ENCODE measurements around the gene SLC36A2. TPM values are rescaled to one million over a fixed set of nuclear protein-coding genes. Genes with fewer than 3 reads are reported as not detected.
"Not testable (repeated sequence)": the region's sequence is repeated elsewhere in the genome, so short reads cannot be mapped to it uniquely, and the experiment has no call there.

Gene SLC36A2
- total RNA-seq, 1 experiment from 2014 or later, result not detected

- peaks cover 13% of the 10 kb centered on the region for H3K27me3 Mint-ChIP-seq (ENCODE audit: insufficient read depth, unreplicated experiment)
- peaks cover 5% of the 10 kb centered on the region for H3K9me3 Mint-ChIP-seq (ENCODE audit: unreplicated experiment)
- no peaks in the 10 kb centered on the region for H3K4me1 Mint-ChIP-seq (ENCODE audit: insufficient read depth, unreplicated experiment)
- no peaks in the 10 kb centered on the region for H3K36me3 Mint-ChIP-seq (ENCODE audit: insufficient read depth, unreplicated experiment)
- intact Hi-C loops (cut with micrococcal nuclease), result loop anchor here (1.0 to 5.0 kb wide), 5 partner anchors 185 to 426 kb away; no protein-coding TSS in a partner anchor
- POLR2A ChIA-PET, result interaction anchor here (0.7 to 1.5 kb wide), 5 partner anchors 24 to 456 kb away, joined by 3 to 4 read pairs (median 3); partner anchors contain the start of gene GM2A
- CTCF ChIA-PET, result interaction anchor here (0.5 to 6.7 kb wide), 62 partner anchors 8 to 1612 kb away, joined by 3 to 55 read pairs (median 4); partner anchors contain the start of genes SLC36A1, SLC36A2 and SLC36A3
- H3K27ac Mint-ChIP-seq (ENCODE audit: low read depth, unreplicated experiment), result no peak overlapping the region
- DNase-seq (ENCODE audit: unreplicated experiment), result peak; percentile 88
- peak; percentile 97 for TF ChIP-seq CTCF (IDR thresholded peaks at IDR 0.05; ENCODE audit: unreplicated experiment)
- H3K4me3 Mint-ChIP-seq (ENCODE audit: unreplicated experiment), result no peak overlapping the region
- no TSS peak for BruUV-seq (replicated peaks)
These were observed 31.3 kb downstream of the SLC36A2 start for GRCh38 chr5:151315998-151316597.

GRCh38 chr5:151313357-151313756 is 34.0 kb downstream of the SLC36A2 start:
- TF ChIP-seq CTCF (IDR thresholded peaks at IDR 0.05; ENCODE audit: unreplicated experiment), result no peak
- H3K4me3 Mint-ChIP-seq (ENCODE audit: unreplicated experiment), result no peak overlapping the region
- ChIA-PET CTCF (interaction anchor here (0.6 to 2.4 kb wide), 13 partner anchors 14 to 500 kb away, joined by 3 to 7 read pairs (median 3); no protein-coding TSS in a partner anchor), POLR2A (interaction anchor here (1.1 kb wide), 1 partner anchor 23 kb away, joined by 3 read pairs; no protein-coding TSS in a partner anchor)
- no peak overlapping the region for H3K27ac Mint-ChIP-seq (ENCODE audit: low read depth, unreplicated experiment)
- no peaks in the 10 kb centered on the region for H3K4me1 Mint-ChIP-seq (ENCODE audit: insufficient read depth, unreplicated experiment)
- no TSS peak for BruUV-seq (replicated peaks)
- H3K9me3 Mint-ChIP-seq (ENCODE audit: unreplicated experiment), result peaks cover 8% of the 10 kb centered on the region
- peaks cover 28% of the 10 kb centered on the region for H3K27me3 Mint-ChIP-seq (ENCODE audit: insufficient read depth, unreplicated experiment)
- no peak for DNase-seq (ENCODE audit: unreplicated experiment)
- H3K36me3 Mint-ChIP-seq (ENCODE audit: insufficient read depth, unreplicated experiment), result no peaks in the 10 kb centered on the region
- intact Hi-C loops (cut with micrococcal nuclease), result no loop called here

- intact Hi-C loops (cut with micrococcal nuclease), result no loop called here
- H3K27me3 Mint-ChIP-seq (ENCODE audit: insufficient read depth, unreplicated experiment), result peaks cover 33% of the 10 kb centered on the region
- H3K4me1 Mint-ChIP-seq (ENCODE audit: insufficient read depth, unreplicated experiment), result no peaks in the 10 kb centered on the region
- no peak for TF ChIP-seq CTCF (IDR thresholded peaks at IDR 0.05; ENCODE audit: unreplicated experiment)
- no peak overlapping the region for H3K4me3 Mint-ChIP-seq (ENCODE audit: unreplicated experiment)
- BruUV-seq (replicated peaks), result no TSS peak
- DNase-seq (ENCODE audit: unreplicated experiment), result no peak
- POLR2A ChIA-PET, result no interaction called here
- H3K27ac Mint-ChIP-seq (ENCODE audit: low read depth, unreplicated experiment), result no peak overlapping the region
- H3K9me3 Mint-ChIP-seq (ENCODE audit: unreplicated experiment), result peaks cover 8% of the 10 kb centered on the region
- H3K36me3 Mint-ChIP-seq (ENCODE audit: insufficient read depth, unreplicated experiment), result no peaks in the 10 kb centered on the region
- CTCF ChIA-PET, result interaction anchor here (0.6 to 2.4 kb wide), 10 partner anchors 13 to 401 kb away, joined by 3 to 7 read pairs (median 3); no protein-coding TSS in a partner anchor
These were observed 34.5 kb downstream of the SLC36A2 start for GRCh38 chr5:151312756-151313324.

- no peaks in the 10 kb centered on the region for H3K4me1 Mint-ChIP-seq (ENCODE audit: insufficient read depth, unreplicated experiment)
- no peak overlapping the region for H3K27ac Mint-ChIP-seq (ENCODE audit: low read depth, unreplicated experiment)
- no peak for DNase-seq (ENCODE audit: unreplicated experiment)
- H3K36me3 Mint-ChIP-seq (ENCODE audit: insufficient read depth, unreplicated experiment), result no peaks in the 10 kb centered on the region
- H3K4me3 Mint-ChIP-seq (ENCODE audit: unreplicated experiment), result no peak overlapping the region
- POLR2A ChIA-PET, result no interaction called here
- CTCF ChIA-PET, result no interaction called here
- intact Hi-C loops (cut with micrococcal nuclease), result no loop called here
- no peak for TF ChIP-seq CTCF (IDR thresholded peaks at IDR 0.05; ENCODE audit: unreplicated experiment)
- peaks cover 47% of the 10 kb centered on the region for H3K27me3 Mint-ChIP-seq (ENCODE audit: insufficient read depth, unreplicated experiment)
- no TSS peak for BruUV-seq (replicated peaks)
- peaks cover 8% of the 10 kb centered on the region for H3K9me3 Mint-ChIP-seq (ENCODE audit: unreplicated experiment)
These were observed 36.4 kb downstream of the SLC36A2 start for GRCh38 chr5:151310932-151311331.

- H3K27me3 Mint-ChIP-seq (ENCODE audit: insufficient read depth, unreplicated experiment), result peaks cover 53% of the 10 kb centered on the region
- H3K27ac Mint-ChIP-seq (ENCODE audit: low read depth, unreplicated experiment); intact Hi-C loops (cut with micrococcal nuclease); POLR2A ChIA-PET; H3K36me3 Mint-ChIP-seq (ENCODE audit: insufficient read depth, unreplicated experiment); DNase-seq (ENCODE audit: unreplicated experiment); BruUV-seq (replicated peaks); H3K9me3 Mint-ChIP-seq (ENCODE audit: unreplicated experiment); H3K4me3 Mint-ChIP-seq (ENCODE audit: unreplicated experiment); H3K4me1 Mint-ChIP-seq (ENCODE audit: insufficient read depth, unreplicated experiment): not testable (repeated sequence)
- CTCF ChIA-PET, result interaction anchor here (0.5 kb wide), 1 partner anchor 189 kb away, joined by 3 read pairs; no protein-coding TSS in a partner anchor
These were observed 37.5 kb downstream of the SLC36A2 start for GRCh38 chr5:151309821-151310220.

GRCh38 chr5:151309266-151309665 is 38.1 kb downstream of the SLC36A2 start:
- H3K9me3 Mint-ChIP-seq (ENCODE audit: unreplicated experiment); H3K4me3 Mint-ChIP-seq (ENCODE audit: unreplicated experiment); DNase-seq (ENCODE audit: unreplicated experiment); intact Hi-C loops (cut with micrococcal nuclease); H3K4me1 Mint-ChIP-seq (ENCODE audit: insufficient read depth, unreplicated experiment); BruUV-seq (replicated peaks); H3K27ac Mint-ChIP-seq (ENCODE audit: low read depth, unreplicated experiment); H3K36me3 Mint-ChIP-seq (ENCODE audit: insufficient read depth, unreplicated experiment): not testable (repeated sequence)
- peaks cover 58% of the 10 kb centered on the region for H3K27me3 Mint-ChIP-seq (ENCODE audit: insufficient read depth, unreplicated experiment)
- CTCF ChIA-PET, result interaction anchor here (0.6 kb wide), 2 partner anchors 74 to 1043 kb away, joined by 3 read pairs; no protein-coding TSS in a partner anchor
- POLR2A ChIA-PET, result interaction anchor here (0.7 kb wide), 1 partner anchor 88 kb away, joined by 3 read pairs; no protein-coding TSS in a partner anchor

Data from MCF 10A (cell line).